Myocyte (in vitro differentiated cells): ENCODE data around the gene ESR2. TPM values are rescaled to one million over a fixed set of nuclear protein-coding genes. Genes with fewer than 3 reads are reported as not detected.
"Not testable (repeated sequence)": the region's sequence is repeated elsewhere in the genome, so short reads cannot be mapped to it uniquely, and the experiment has no call there.

Experiments used
- DNase-seq: peaks from one replicate; pipeline ENCODE4 v3.0.0-alpha.2; 2012; ENCODE audit warnings: low read depth
- total RNA-seq: library from RNA; depleted of rRNA; stranded (reverse); fragments of >200 nt; gene quantifications from 2 replicates; pipeline ENCODE4 v1.2.3, GENCODE V29; 2014

The ESR2 gene
- total RNA-seq, 1 donor from 2014 or later: 0.43 TPM

GRCh38 chr14:64221391-64222003, 72.7 kb downstream of the ESR2 start:
- DNase-seq: no peak

DNA sequence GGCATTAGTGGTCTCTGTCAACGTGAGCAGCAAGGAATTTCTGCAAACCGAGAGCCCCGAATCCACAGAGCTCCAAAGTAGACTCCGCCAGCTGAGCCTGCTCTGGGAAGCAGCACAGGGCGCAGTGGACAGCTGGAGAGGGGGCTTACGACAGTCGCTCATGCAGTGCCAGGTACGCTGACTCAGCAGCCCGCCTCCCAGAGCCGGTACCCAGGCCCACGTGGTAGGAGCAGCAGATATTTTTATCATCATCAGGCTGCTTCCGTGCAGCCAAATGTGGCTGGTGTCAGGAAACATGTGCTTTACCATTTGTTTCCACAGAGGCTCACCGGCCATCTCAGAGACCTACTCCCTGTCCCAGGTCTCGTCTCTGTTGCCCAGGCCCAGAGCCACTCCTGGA, 73.7 kb downstream of the ESR2 start:
- peak; percentile 34 for DNase-seq

- no peak for DNase-seq
Observed at GRCh38 chr14:64220056-64220455, 74.1 kb downstream of the ESR2 start.

GRCh38 chr14:64218344-64219240, 75.6 kb downstream of the ESR2 start:
- DNase-seq: no peak

DNA sequence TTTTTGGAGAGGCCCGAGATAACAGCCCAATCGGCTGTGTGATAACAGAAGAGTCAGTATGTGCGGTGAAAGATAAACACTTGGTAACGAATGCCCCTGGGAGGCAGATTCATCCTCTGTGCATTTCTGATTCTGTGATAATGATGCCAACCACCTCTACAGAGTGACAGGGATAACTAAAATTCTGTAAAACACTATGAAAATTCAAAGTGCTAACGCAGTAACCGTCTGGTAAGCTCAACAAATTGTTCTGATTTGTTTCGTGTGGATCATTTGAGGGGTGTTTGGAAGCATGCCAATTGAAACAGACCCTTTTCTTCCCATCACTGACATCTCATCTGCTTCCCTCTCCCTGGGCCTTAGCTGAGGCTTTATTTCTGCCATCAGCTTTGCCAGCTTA, 76.3 kb downstream of the ESR2 start:
- no peak for DNase-seq

GRCh38 chr14:64217308-64217707, 76.9 kb downstream of the ESR2 start:
- no peak for DNase-seq

- no peak for DNase-seq
Observed at GRCh38 chr14:64215978-64216377, 78.2 kb downstream of the ESR2 start.

DNA sequence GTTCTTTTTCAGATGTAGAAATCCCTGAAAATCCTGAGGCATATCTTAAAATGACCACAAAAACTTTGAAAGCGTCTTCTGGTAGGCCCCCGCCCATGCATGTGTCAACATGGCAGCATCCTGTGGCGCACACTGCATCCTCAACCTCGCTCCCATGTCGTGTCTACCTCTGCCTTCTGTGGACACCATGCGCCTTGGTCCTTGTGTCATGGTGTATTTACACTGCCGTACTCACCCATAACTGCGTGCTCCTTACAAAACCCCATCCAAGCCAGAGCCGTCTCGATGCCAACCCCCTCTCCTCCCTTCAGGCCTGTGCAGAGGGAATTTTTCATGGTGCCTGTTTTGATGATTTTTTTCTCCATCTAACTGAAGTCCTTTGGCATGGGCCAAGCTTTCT, 78.9 kb downstream of the ESR2 start:
- no peak for DNase-seq

DNA sequence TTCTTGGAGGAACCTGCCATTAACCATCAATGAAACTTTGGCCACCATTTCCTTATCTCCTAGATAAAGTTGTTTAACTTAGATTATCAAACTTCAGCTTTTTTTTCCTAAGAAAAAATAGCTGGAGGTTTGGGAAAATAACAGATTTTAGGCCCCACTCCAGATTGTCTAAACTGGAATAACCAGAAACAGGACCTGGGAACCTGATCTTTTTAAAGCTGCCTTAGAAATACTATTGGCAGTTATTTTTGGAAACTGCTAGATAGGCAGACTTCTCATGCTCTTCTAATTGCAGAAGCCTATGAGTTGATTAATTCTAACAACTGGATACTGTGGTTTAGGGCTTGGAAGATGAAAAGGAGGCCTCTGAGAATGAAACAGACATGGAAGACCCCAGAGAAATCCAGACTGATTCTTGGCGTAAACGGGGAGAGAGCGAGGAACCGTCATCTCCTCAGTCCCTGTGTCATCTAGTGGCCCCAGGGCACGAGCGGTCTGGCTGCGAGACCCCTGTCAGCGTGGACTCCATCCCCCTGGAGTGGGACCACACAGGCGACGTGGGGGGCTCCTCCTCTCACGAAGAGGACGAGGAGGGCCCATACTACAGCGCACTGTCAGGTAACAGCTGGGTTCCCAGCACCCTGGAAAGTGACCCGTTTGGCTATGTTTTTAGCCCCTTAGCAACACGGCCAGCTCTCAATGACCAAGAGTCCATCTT, 80.2 kb downstream of the ESR2 start:
- peak; percentile 17 for DNase-seq

DNA sequence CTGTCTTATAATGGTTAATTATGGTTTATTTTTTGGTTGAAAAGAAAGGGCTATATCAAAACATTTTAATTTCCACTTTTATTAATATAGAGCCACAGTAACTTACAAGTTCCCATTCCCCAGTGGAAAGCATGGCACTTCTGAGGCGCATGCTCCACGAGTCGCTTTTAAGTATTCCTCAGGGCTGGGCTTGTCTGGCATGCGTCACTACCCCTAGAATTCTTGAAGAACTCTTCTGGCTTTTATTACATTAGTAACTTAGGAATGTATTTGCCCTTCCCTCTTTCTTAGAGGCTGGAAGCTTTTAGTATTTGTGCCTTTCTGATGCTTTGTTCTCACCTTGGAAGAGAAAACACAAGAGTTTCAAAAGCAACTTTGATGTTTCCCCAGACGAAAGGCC, 81.1 kb downstream of the ESR2 start:
- no peak for DNase-seq

- no peak for DNase-seq
Observed at GRCh38 chr14:64212666-64213065, 81.5 kb downstream of the ESR2 start.

DNA sequence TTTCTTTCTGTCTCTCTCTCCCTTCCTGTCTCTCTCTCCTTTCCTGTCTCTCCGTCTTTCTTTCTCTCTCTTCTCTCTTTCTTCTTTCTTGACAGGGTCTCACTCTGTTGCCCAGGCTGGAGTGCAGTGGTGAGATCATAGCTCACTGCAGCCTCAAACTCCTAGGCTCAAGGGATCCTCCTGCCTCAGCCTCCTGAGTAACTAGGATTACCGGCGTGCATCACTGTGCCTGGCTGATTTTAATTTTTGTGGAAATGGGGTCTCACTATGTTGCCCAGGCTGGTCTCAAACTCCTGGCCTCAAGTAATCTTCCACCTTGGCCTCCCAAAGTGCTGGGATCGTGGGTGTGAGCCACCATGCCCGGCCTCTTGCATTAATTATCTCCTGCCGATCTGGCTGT, 83.3 kb downstream of the ESR2 start:
- not testable (repeated sequence) for DNase-seq

DNA sequence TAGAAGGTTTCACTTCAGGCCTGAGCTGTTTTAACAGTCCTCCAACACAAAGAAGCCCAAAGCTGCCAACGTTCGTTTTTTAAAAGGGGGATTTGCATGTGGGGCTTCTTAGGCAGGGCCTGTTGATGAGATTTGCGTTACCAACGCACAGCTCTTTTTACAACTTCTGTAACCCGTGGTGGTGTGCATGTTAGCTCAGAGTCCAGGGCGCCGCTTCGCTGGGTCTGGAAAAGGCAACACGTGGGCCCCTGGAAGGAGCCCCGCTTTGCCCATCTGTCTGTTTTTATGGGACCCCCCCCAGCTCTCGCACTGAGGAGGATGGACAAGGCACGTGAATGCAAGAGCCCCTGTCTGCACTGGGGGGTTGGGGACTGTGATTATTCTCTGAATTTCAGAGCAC, 84.0 kb downstream of the ESR2 start:
- DNase-seq: no peak

- peak; percentile 39 for DNase-seq
Observed at GRCh38 chr14:64209444-64210131, 84.6 kb downstream of the ESR2 start.

GRCh38 chr14:64208981-64209380, 85.2 kb downstream of the ESR2 start:
- no peak for DNase-seq

DNA sequence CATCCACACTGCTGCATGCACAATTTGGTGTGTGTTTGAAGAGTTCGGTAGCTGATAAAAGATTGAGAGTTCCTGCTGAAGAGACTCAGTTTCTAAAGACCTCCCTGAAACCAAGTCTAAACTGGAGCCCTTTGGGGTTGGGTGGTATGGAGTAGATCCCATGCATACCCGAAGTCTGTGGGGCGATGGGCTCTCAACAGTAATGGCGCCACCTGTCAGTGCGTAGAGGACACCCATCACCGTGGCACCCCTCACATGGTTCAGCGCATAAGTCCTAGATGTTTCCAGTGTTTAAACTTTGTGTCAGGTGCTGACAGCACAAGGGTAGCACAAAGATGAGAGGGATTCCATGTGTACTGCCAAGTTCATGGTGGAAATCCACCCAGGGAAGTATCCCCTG, 85.9 kb downstream of the ESR2 start:
- no peak for DNase-seq

GRCh38 chr14:64203366-64204006, 90.7 kb downstream of the ESR2 start:
- DNase-seq: no peak

DNA sequence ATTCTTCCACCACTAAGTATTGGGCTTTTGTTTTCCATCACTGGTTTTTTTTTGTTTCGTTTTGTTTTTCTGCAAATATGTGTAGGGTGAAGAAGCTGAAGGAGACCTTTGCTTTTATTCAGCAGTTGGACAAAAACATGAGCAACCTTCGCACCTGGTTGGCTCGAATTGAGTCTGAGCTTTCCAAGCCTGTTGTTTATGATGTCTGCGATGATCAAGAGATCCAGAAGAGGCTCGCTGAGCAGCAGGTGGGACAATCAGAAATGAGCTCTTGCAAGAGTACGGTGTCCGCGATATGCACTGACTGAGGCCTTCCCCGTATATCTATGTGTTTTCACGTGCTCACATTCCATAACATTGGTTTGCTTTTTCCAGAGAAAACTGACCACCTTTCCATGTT, 91.5 kb downstream of the ESR2 start:
- DNase-seq: no peak

- no peak for DNase-seq
Observed at GRCh38 chr14:64201921-64202545, 92.1 kb downstream of the ESR2 start.

DNA sequence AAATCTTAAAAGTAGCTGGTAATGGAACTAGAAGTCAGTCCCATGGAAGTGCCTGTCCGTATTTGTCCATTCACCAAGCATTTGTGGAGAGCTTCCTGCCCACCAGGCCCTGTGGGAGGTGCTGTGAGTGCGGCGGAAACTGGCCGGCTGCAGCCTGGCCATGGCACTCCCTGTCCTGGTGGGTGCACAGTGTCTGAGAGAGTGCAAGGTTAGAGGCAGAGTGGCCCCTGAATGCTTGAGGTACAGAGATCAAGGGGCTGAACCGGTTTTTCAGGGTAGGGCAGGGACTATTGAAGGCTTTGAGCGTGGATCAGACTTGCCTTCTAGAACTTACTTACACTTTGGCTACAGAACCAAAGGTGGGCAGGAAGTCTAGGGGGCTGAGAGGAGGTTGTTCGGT, 92.9 kb downstream of the ESR2 start:
- no peak for DNase-seq

DNA sequence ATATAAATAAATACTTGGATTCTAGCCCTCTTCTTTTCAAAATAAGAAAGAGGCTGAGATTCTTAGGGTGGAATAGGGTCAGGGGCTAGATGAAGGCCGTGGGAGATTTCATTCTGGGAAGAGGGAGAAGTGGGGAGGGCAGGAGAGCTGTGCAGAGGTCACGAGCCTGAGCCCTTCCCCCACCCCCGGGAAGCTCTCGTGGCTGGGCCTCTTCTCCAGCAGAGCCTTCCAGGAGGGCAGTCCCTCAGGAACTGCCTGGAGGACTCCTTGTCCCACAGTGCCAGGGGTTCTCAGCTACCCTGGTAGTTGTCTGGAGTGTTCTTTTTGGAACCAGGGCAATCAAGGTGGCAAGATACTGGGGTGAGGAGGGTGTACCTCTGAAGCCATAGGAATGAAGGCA, 94.0 kb downstream of the ESR2 start:
- no peak for DNase-seq
